SK-N-SH (cell line): Measurements from ENCODE around the gene ATP2B1. TPM values are rescaled to one million over a fixed set of nuclear protein-coding genes. Genes with fewer than 3 reads are reported as not detected.

ENCODE experiments used
- CTCF ChIA-PET: fragments of 300-600, 350-600 bp; formaldehyde crosslinking; extraction: SDS; loops from one replicate; lab custom pipeline; 2021; lab: Yijun Ruan, JAX
- POLR2A ChIA-PET: fragments of 350-600 bp; sonication (Branson Sonifier 250); formaldehyde crosslinking; extraction: SDS; loops from one replicate; lab custom pipeline; 2020; ENCODE audit warnings: antibody characterized with exemption, inconsistent platforms; lab: Yijun Ruan, JAX
- DNase-seq: peaks from one replicate; pipeline ENCODE4 v3.0.0; 2012
- H2AFZ ChIP-seq: fragments of 200-600 bp; sonication (generic); 2 replicates; pipeline ENCODE4 v1.8.1; 2016; ENCODE audit warnings: antibody characterized with exemption, mild to moderate bottlenecking, low read depth
- H3F3A ChIP-seq: fragments of 200-600 bp; sonication (generic); replicated peaks from 2 replicates; pipeline ENCODE3; 2016; ENCODE audit warnings: antibody characterized with exemption, mild to moderate bottlenecking; ENCODE audit not compliant: insufficient read depth
- H3K27ac ChIP-seq, 2 experiments: fragments of 200-500 bp in 1 of 2; fragments of 200-600 bp in 1 of 2; sonication (Bioruptor generic) in 1 of 2; sonication (generic), shearing (Covaris generic) in 1 of 2; 2 replicates each; pipeline versions ENCODE4 v1.5.1 to v1.6.1; 2014 to 2016; ENCODE audit warnings: low read depth in 2 of 2, inconsistent platforms in 1 of 2, low read length in 1 of 2, mild to moderate bottlenecking in 1 of 2, mixed read lengths in 1 of 2
- H3K27me3 ChIP-seq: fragments of 200-600 bp; sonication (generic), shearing (Covaris generic); 2 replicates; pipeline ENCODE4 v1.6.1; 2016; ENCODE audit warnings: mixed run types; ENCODE audit not compliant: insufficient read depth
- H3K36me3 ChIP-seq, 2 experiments: fragments of 200-500 bp in 1 of 2; fragments of 200-600 bp in 1 of 2; sonication (Bioruptor generic) in 1 of 2; sonication (generic) in 1 of 2; replicated peaks in 1 of 2; 2 replicates each; pipeline versions ENCODE3 to v1.5.1; 2014 to 2016; ENCODE audit warnings: low read length in 1 of 2, mild to moderate bottlenecking in 1 of 2; ENCODE audit not compliant: insufficient read depth in 2 of 2, control insufficient read depth in 1 of 2
- H3K4me1 ChIP-seq, 2 experiments: fragments of 200-500 bp in 1 of 2; fragments of 200-600 bp in 1 of 2; sonication (Bioruptor generic) in 1 of 2; sonication (generic), shearing (Covaris generic) in 1 of 2; 2 replicates each; pipeline versions ENCODE4 v1.5.1 to v1.6.1; 2014 to 2016; ENCODE audit warnings: low read depth in 1 of 2, low read length in 1 of 2, mixed run types in 1 of 2; ENCODE audit not compliant: insufficient read depth in 2 of 2, control insufficient read depth in 1 of 2
- H3K4me2 ChIP-seq: fragments of 200-600 bp; sonication (generic), shearing (Covaris generic); 2 replicates; pipeline ENCODE4 v1.6.1; 2017; ENCODE audit warnings: mixed run types
- H3K4me3 ChIP-seq, 2 experiments: fragments of 200-500 bp in 1 of 2; fragments of 200-600 bp in 1 of 2; sonication (Bioruptor generic) in 1 of 2; sonication (generic), shearing (Covaris generic) in 1 of 2; 2 replicates each; pipeline versions ENCODE4 v1.5.1 to v1.8.1; 2014 to 2016; ENCODE audit warnings: low read depth in 2 of 2, inconsistent platforms in 1 of 2, low read length in 1 of 2, mild to moderate bottlenecking in 1 of 2, mixed read lengths in 1 of 2, moderate library complexity in 1 of 2
- H3K79me2 ChIP-seq: fragments of 200-600 bp; sonication (generic); 2 replicates; pipeline ENCODE4 v1.8.1; 2017; ENCODE audit warnings: mild to moderate bottlenecking; ENCODE audit not compliant: insufficient read depth
- H3K9ac ChIP-seq: fragments of 200-600 bp; sonication (generic); 2 replicates; pipeline ENCODE4 v1.6.1; 2017; ENCODE audit warnings: mixed run types
- H3K9me2 ChIP-seq: fragments of 200-600 bp; sonication (generic); 2 replicates; pipeline ENCODE4 v1.6.1; 2017; ENCODE audit warnings: mixed run types
- H3K9me3 ChIP-seq: fragments of 200-600 bp; sonication (generic); 2 replicates; pipeline ENCODE4 v1.6.1; 2017; ENCODE audit warnings: mixed run types, mild to moderate bottlenecking, moderate library complexity
- H4K20me1 ChIP-seq: fragments of 200-600 bp; sonication (generic); 2 replicates; pipeline ENCODE4 v1.6.1; 2017; ENCODE audit warnings: mild to moderate bottlenecking, mixed run types; ENCODE audit not compliant: insufficient read depth
- FOXM1 ChIP-seq: IDR thresholded peaks from 2 replicates; pipeline ENCODE4 v1.4.0; 2012; ENCODE audit warnings: low read depth, mild to moderate bottlenecking
- GABPA ChIP-seq: IDR thresholded peaks from 2 replicates; pipeline ENCODE4 v1.4.0; 2012; ENCODE audit warnings: low read depth, mild to moderate bottlenecking
- GATA2 ChIP-seq: sonication (generic); formaldehyde crosslinking; IDR thresholded peaks from 2 replicates; pipeline ENCODE4 v1.5.0; 2020; ENCODE audit warnings: mild to moderate bottlenecking, missing genetic modification reagents
- MAX ChIP-seq: IDR thresholded peaks from 2 replicates; pipeline ENCODE4 v1.4.0; 2012; ENCODE audit warnings: low read depth
- NFIC ChIP-seq: IDR thresholded peaks from 2 replicates; pipeline ENCODE4 v1.4.0; 2012; ENCODE audit warnings: borderline replicate concordance
- NRF1 ChIP-seq: IDR thresholded peaks from 2 replicates; pipeline ENCODE4 v1.6.1; 2012; ENCODE audit warnings: low read depth, mild to moderate bottlenecking, low read length
- PBX3 ChIP-seq: IDR thresholded peaks from 2 replicates; pipeline ENCODE4; 2012
- RCOR1 ChIP-seq: fragments of 150-350 bp; IDR thresholded peaks from 2 replicates; pipeline ENCODE4 v1.6.1; 2017; ENCODE audit warnings: antibody characterized with exemption, low read length
- REST ChIP-seq: IDR thresholded peaks from 2 replicates; pipeline ENCODE4 v1.6.1; 2012; ENCODE audit warnings: mild to moderate bottlenecking, low read depth, low read length, moderate library complexity
- RFX5 ChIP-seq: IDR thresholded peaks from 2 replicates; pipeline ENCODE4 v1.6.1; 2012; ENCODE audit warnings: mild to moderate bottlenecking, improper control_type of control experiment, low read length
- RXRA ChIP-seq: IDR thresholded peaks from 2 replicates; pipeline ENCODE4 v1.4.0; 2012; ENCODE audit warnings: low read depth, mild to moderate bottlenecking, borderline replicate concordance
- SMC3 ChIP-seq: IDR thresholded peaks from 2 replicates; pipeline ENCODE4 v1.6.1; 2012; ENCODE audit warnings: low read depth, low read length, improper control_type of control experiment
- TAF1 ChIP-seq: IDR thresholded peaks from 2 replicates; pipeline ENCODE4 v1.6.1; 2012; ENCODE audit warnings: low read depth, mild to moderate bottlenecking, low read length, moderate library complexity, borderline replicate concordance
- TCF12 ChIP-seq: IDR thresholded peaks from 2 replicates; pipeline ENCODE4 v1.4.0; 2012
- TEAD4 ChIP-seq: IDR thresholded peaks from 2 replicates; pipeline ENCODE4 v1.4.0; 2012; ENCODE audit warnings: mild to moderate bottlenecking, borderline replicate concordance; ENCODE audit not compliant: insufficient read depth
- USF2 ChIP-seq: fragments of 150-350 bp; IDR thresholded peaks from 2 replicates; pipeline ENCODE4 v1.6.1; 2017; ENCODE audit warnings: antibody characterized with exemption, low read length, low read depth, borderline replicate concordance
- WGBS: methylation state at CpG from one replicate; pipeline ENCODE4 v1.1.6; 2017; ENCODE audit warnings: low lambda C conversion rate; 5-methylcytosine and 5-hydroxymethylcytosine counted together
- polyA plus RNA-seq, 3 experiments: library from polyadenylated mRNA; depleted of rRNA; stranded (reverse); fragments of >200 nt; gene quantifications; 2 replicates each; pipeline ENCODE4 v1.2.3, GENCODE V29; 2012

Gene ATP2B1
- polyA plus RNA-seq, 1 of the 3 experiments (the other 2 are of a cell fraction), result 4.3 TPM

- TF ChIP-seq GATA2, result no peak
- no peak for TF ChIP-seq GABPA
- no peak for TF ChIP-seq SMC3
- TF ChIP-seq TCF12, result no peak
- no peak for TF ChIP-seq NRF1
- no peak for TF ChIP-seq TEAD4
- TF ChIP-seq USF2, result no peak
Observed at GRCh38 chr12:89736995-89737394, 28.4 kb upstream of the ATP2B1 start (continued).

GRCh38 chr12:89733579-89734201, 25.1 kb upstream of the ATP2B1 start:
- WGBS, result 66% methylated on average over 5 of the region's 5 CpGs
- H3K27ac ChIP-seq, result peak overlapping the region in 1 of 2 experiments; percentile 19; a peak in 1 of 4 replicates
- H3K9me2 ChIP-seq, result no peaks in the 10 kb centered on the region
- no peak overlapping the region for H3K4me2 ChIP-seq
- H3F3A ChIP-seq, result peaks cover 9% of the 10 kb centered on the region
- no peaks in the 10 kb centered on the region for H3K36me3 ChIP-seq
- no peaks in the 10 kb centered on the region for H3K79me2 ChIP-seq
- no peak overlapping the region for H3K9ac ChIP-seq
- no peak overlapping the region for H3K4me3 ChIP-seq
- no peaks in the 10 kb centered on the region for H4K20me1 ChIP-seq
- POLR2A ChIA-PET, result no interaction called here
- no peak for DNase-seq
- no peak for TF ChIP-seq GABPA
- TF ChIP-seq PBX3, result peak; percentile 19; the same call in 1 of the 2 replicates
- TF ChIP-seq RXRA, result no peak
- H3K27me3 ChIP-seq, result no peaks in the 10 kb centered on the region
- H2AFZ ChIP-seq, result no peak overlapping the region
- CTCF ChIA-PET, result no interaction called here
- no peaks in the 10 kb centered on the region; a peak in 1 of 4 replicates for H3K4me1 ChIP-seq
- H3K9me3 ChIP-seq, result 0 out of 2 replicates have a peak, but pooled peaks cover 3% of the 10 kb centered on the region

GRCh38 chr12:89732522-89732921, 23.9 kb upstream of the ATP2B1 start:
- H2AFZ ChIP-seq, result peak overlapping the region; percentile 7; the same call in 1 of the 2 replicates
- H3K9me3 ChIP-seq, result 0 out of 2 replicates have a peak, but pooled peaks cover 3% of the 10 kb centered on the region
- WGBS, result 56% methylated on average over 2 of the region's 2 CpGs
- no peaks in the 10 kb centered on the region for H3K27me3 ChIP-seq
- H4K20me1 ChIP-seq, result no peaks in the 10 kb centered on the region
- H3K27ac ChIP-seq, result no peak overlapping the region
- no peaks in the 10 kb centered on the region for H3K79me2 ChIP-seq
- H3F3A ChIP-seq, result peaks cover 9% of the 10 kb centered on the region
- no peaks in the 10 kb centered on the region for H3K9me2 ChIP-seq
- no peaks in the 10 kb centered on the region; a peak in 1 of 4 replicates for H3K4me1 ChIP-seq
- no peak overlapping the region for H3K4me2 ChIP-seq
- DNase-seq, result no peak
- CTCF ChIA-PET, result no interaction called here
- POLR2A ChIA-PET, result no interaction called here
- H3K9ac ChIP-seq, result no peak overlapping the region
- no peak overlapping the region for H3K4me3 ChIP-seq
- no peaks in the 10 kb centered on the region for H3K36me3 ChIP-seq
- TF ChIP-seq NRF1 (no peak), USF2 (no peak), TAF1 (no peak), GATA2 (no peak), RCOR1 (no peak), PBX3 (no peak), REST (no peak), NFIC (no peak), GABPA (no peak), FOXM1 (no peak), RFX5 (no peak), MAX (no peak)
